Measurements from ENCODE around the gene LIX1L. TPM values are rescaled to one million over a fixed set of nuclear protein-coding genes. Genes with fewer than 3 reads are reported as not detected.
A peak's percentile ranks its signal among the peaks of the same experiment; 100 is the strongest.

LIX1L gene
- total and polyA plus RNA-seq, 2 of the 13 experiments (the other 11 are each of a cell fraction or from before 2014, with no cell fraction given) = 8.1 to 24.9 TPM

GRCh38 chr1:145897969-145898368 lies 59.8 kb downstream of the LIX1L start:
- H3K9me3 ChIP-seq (ENCODE audit: low read length) = no peaks in the 10 kb centered on the region
- DNase-seq (ENCODE audit: low spot score) (peak; percentile 83), FAIRE-seq (peak; percentile 68), ATAC-seq (peak; percentile 65)
- no TSS peak for BruUV-seq (replicated peaks)
- no peaks in the 10 kb centered on the region for H4K20me1 ChIP-seq (ENCODE audit: insufficient read depth, low read length)
- intact Hi-C loops (cut with micrococcal nuclease; ENCODE audit: unreplicated experiment) = no loop called here
- ChIA-PET POLR2A (interaction anchor here (1.0 to 1.4 kb wide), 3 partner anchors 10 to 66 kb away, joined by 3 to 6 read pairs (median 4); partner anchors contain the start of genes ANKRD34A, LIX1L and POLR3GL), CTCF (ENCODE audit: low intra/inter-chr PET ratio, low total read pairs) (no interaction called here)
- peak overlapping the region; percentile 48; the same call in 1 of the 2 replicates for H3K4me2 ChIP-seq (ENCODE audit: low read depth, low read length)
- no peak overlapping the region for H3K27ac ChIP-seq (ENCODE audit: extremely low read length, insufficient read depth, low read length)
- H3K79me2 ChIP-seq (ENCODE audit: insufficient read depth, low read length) = no peaks in the 10 kb centered on the region
- no peak overlapping the region for H2AFZ ChIP-seq (ENCODE audit: low read length)
- no peak overlapping the region for H3K4me3 ChIP-seq (replicated peaks in 1 of 3; ENCODE audit: insufficient read depth in 1 of 3, low read depth in 2 of 3, low read length in 3 of 3)
- in situ Hi-C loops (cut with HindIII; ENCODE audit: extremely low pct_ligation_motif_present, low pct_unique_long_range_greater_than_20kb) = no loop called here
- H3K4me1 ChIP-seq (ENCODE audit: insufficient read depth, low read length) = peaks cover 88% of the 10 kb centered on the region
- no peak overlapping the region for H3K9ac ChIP-seq (ENCODE audit: insufficient read depth, low read depth, low read length)
- H3K27me3 ChIP-seq (ENCODE audit: control insufficient read depth in 1 of 2, insufficient read depth in 2 of 2, low read length in 2 of 2) = no peaks in the 10 kb centered on the region
- WGBS (ENCODE audit: low lambda C conversion rate) = 0% methylated on average over 1 of the region's 1 CpG
- H3K36me3 ChIP-seq (replicated peaks in 1 of 2; ENCODE audit: control insufficient read depth in 1 of 2, insufficient read depth in 2 of 2, low read length in 2 of 2) = no peaks in the 10 kb centered on the region
- no peak for TF ChIP-seq MBNL3 (CRISPR knock-in tag; conservative IDR thresholded peaks at IDR 0.05)
- peak; percentile 78; the same call in 1 of the 2 replicates for TF ChIP-seq PPARG (CRISPR knock-in tag; conservative IDR thresholded peaks at IDR 0.05)
- TF ChIP-seq PAX8 (CRISPR knock-in tag; IDR thresholded peaks at IDR 0.05; ENCODE audit: borderline replicate concordance) = no peak
- no peak for TF ChIP-seq POLR2A (IDR thresholded peaks at IDR 0.05; ENCODE audit: insufficient read depth in 1 of 2, low read depth in 2 of 2, low read length in 2 of 2)
- no peak for TF ChIP-seq KLF16 (CRISPR knock-in tag; IDR thresholded peaks at IDR 0.05)
- peak; percentile 46; the same call in 1 of the 2 replicates for TF ChIP-seq HHEX (CRISPR knock-in tag; IDR thresholded peaks at IDR 0.05)
- TF ChIP-seq RCOR2 (CRISPR knock-in tag; IDR thresholded peaks at IDR 0.05) = peak; percentile 52; the same call in 1 of the 2 replicates
- TF ChIP-seq TCF7 (IDR thresholded peaks at IDR 0.05; ENCODE audit: low read depth) = peak; percentile 39; the same call in 1 of the 2 replicates
- TF ChIP-seq SIX1 (CRISPR knock-in tag; IDR thresholded peaks at IDR 0.05; ENCODE audit: borderline replicate concordance) = no peak
- no peak for TF ChIP-seq IRX3 (CRISPR knock-in tag; IDR thresholded peaks at IDR 0.05; ENCODE audit: borderline replicate concordance, low read depth)
- TF ChIP-seq ZNF326 (CRISPR knock-in tag; IDR thresholded peaks at IDR 0.05; ENCODE audit: borderline replicate concordance) = no peak
- TF ChIP-seq BCL6 (CRISPR knock-in tag; IDR thresholded peaks at IDR 0.05) = peak; percentile 72
- no peak for TF ChIP-seq TBP (CRISPR knock-in tag; IDR thresholded peaks at IDR 0.05)
- no peak for TF ChIP-seq ZKSCAN5 (CRISPR knock-in tag; IDR thresholded peaks at IDR 0.05)
- TF ChIP-seq EP300 (IDR thresholded peaks at IDR 0.05; ENCODE audit: low read depth in 2 of 2, low read length in 2 of 2) = 0 out of 4 replicates have a peak, but pooled peaks of 1 of the 2 experiments have one; percentile 25
- TF ChIP-seq EP300 (CRISPR knock-in tag; IDR thresholded peaks at IDR 0.05; ENCODE audit: borderline replicate concordance) = peak; percentile 52; the same call in 1 of the 2 replicates
- no peak for TF ChIP-seq ZNF263 (CRISPR knock-in tag; IDR thresholded peaks at IDR 0.05)
- no peak for TF ChIP-seq EEA1 (CRISPR knock-in tag; IDR thresholded peaks at IDR 0.05; ENCODE audit: borderline replicate concordance)
- TF ChIP-seq ZBTB38 (CRISPR knock-in tag; IDR thresholded peaks at IDR 0.05) = no peak
- peak; percentile 68 for TF ChIP-seq GATAD2A (CRISPR knock-in tag; IDR thresholded peaks at IDR 0.05)
- TF ChIP-seq ERF (CRISPR knock-in tag; IDR thresholded peaks at IDR 0.05) = no peak
- TF ChIP-seq SNAPC4 (CRISPR knock-in tag; IDR thresholded peaks at IDR 0.05) = no peak
- no peak for TF ChIP-seq ZNF138 (CRISPR knock-in tag; IDR thresholded peaks at IDR 0.05; ENCODE audit: low read depth)
- TF ChIP-seq RXRA (CRISPR knock-in tag; IDR thresholded peaks at IDR 0.05) = peak; percentile 85; the same call in 1 of the 2 replicates
- TF ChIP-seq PHF5A (CRISPR knock-in tag; IDR thresholded peaks at IDR 0.05; ENCODE audit: low read depth, unreplicated experiment) = no peak

All from HepG2 (cell line).